Stimulated activated effector memory CD8-positive, alpha-beta T cell treated with anti-CD3 and anti-CD28 coated beads, Interleukin-12 subunit alpha, Interleukin-12 subunit beta, amount 100 ng/mL, for 72 hours (primary cell): Measurements from ENCODE around the gene P2RY8.
"Not testable (repeated sequence)": the region's sequence is repeated elsewhere in the genome, so short reads cannot be mapped to it uniquely, and the experiment has no call there.

ENCODE experiments used
- ATAC-seq: fragments of 150-1000 bp; cut with Tn5 transposase; 2 replicates; pipeline ENCODE4 v1.10.0; 2021
- DNase-seq, 2 donors: peaks; one replicate each; pipeline ENCODE4 v3.0.0; 2021 to 2022; ENCODE audit warnings: low spot score in 2 of 2
- H3K27ac Mint-ChIP-seq: one replicate; pipeline ENCODE4 v1.8.0; 2022; ENCODE audit warnings: mild to moderate bottlenecking, mixed read lengths
- H3K36me3 Mint-ChIP-seq: one replicate; pipeline ENCODE4 v1.8.0; 2022; ENCODE audit warnings: mild to moderate bottlenecking, mixed read lengths
- H3K4me1 Mint-ChIP-seq: one replicate; pipeline ENCODE4 v1.8.0; 2022; ENCODE audit warnings: mixed read lengths
- H3K4me3 Mint-ChIP-seq: one replicate; pipeline ENCODE4 v1.8.0; 2022; ENCODE audit warnings: mild to moderate bottlenecking, mixed read lengths
- H3K9me3 Mint-ChIP-seq: one replicate; pipeline ENCODE4 v1.8.0; 2022; ENCODE audit warnings: mixed read lengths

P2RY8 gene

DNA sequence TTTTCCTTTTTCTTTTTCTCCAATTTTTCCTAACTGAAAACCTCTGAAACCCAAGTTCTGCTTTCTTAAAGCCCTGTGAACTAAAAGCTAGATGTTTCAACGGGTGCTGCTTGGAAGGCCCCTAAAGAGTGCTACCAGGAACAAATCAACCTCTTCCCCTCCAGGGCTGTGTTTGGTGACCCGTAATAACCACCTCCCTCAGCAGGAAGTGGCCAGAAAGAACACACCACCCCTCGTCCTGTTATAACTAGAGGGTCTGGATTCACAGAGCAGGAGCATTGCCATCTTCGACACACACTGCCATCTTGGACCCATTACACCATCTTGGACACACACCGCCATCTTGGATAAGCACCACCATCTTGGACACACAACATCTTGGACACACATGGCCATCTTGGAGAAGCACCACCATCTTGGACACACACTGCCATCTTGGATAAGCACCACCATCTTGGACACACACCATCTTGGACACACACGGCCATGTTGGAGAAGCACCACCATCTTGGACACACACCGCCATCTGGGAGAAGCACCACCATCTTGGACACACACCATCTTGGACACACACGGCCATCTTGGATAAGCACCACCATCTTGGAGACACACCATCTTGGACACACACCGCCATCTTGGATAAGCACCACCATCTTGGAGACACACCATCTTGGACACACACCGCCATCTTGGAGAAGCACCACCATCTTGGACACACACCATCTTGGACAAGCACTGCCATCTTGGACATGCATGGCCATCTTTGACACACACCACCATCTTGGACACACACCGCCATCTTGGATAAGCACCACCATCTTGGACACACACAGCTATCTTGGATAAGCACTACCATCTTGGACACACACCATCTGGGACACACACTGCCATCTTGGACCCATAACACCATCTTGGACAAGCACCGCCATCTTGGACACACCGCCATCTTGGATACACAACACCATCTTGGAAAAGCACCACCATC lies 89.7 kb downstream of the P2RY8 start:
- DNase-seq, result peak in 1 of 2 donors; percentile 68
- ATAC-seq, result peak; percentile 44
- peaks cover 62% of the 10 kb centered on the region for H3K4me1 Mint-ChIP-seq
- not testable (repeated sequence) for H3K27ac Mint-ChIP-seq, H3K4me3 Mint-ChIP-seq
- peaks cover 57% of the 10 kb centered on the region for H3K36me3 Mint-ChIP-seq
- H3K9me3 Mint-ChIP-seq, result peaks cover 20% of the 10 kb centered on the region

DNA sequence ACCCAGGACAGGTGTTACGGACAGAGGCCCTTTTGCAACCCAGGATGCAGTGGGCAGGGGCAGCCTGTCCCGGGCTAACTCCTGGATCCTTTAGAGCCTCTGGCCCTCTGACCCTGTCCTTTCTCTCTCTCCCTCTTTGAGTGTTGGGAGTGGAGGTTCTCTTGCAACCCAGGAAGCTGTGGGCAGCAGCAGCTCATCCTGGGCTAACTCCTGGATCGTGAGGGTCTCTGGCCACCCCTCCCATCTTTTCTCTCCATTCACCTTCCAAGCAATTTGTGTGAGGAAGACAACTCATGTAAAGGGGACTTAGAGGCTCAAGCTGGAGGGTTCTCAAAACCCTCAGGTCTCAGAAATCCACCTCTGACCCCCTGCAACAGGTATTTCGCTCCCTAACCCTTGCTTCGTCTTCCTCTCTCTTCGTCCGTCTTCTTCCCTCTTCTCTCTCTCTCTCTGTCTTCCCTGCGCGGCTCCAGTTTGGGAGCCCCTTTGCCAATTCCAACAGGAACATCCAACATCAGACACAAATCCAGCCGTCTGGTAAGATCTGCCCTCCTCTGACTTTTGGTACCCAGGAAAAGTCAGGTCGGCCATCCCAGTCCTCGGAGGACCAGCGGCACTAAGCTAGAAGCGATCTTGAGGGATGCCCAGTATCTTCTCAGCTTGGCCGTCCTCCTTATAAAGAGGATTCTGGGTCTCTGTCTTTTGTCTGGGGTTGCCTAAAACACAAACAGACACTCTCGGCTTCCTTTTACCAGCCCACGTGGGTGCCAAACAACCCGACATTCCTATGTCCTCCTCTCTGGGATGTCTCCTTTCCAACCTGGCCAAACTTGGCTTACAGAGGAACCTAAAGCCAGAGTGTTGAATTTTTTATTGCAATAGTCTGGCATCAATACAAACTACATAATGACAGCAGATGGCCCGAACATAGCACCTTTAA lies 92.2 kb downstream of the P2RY8 start:
- no peak for ATAC-seq
- no peak overlapping the region for H3K4me3 Mint-ChIP-seq
- peak in 1 of 2 donors; percentile 49 for DNase-seq
- H3K9me3 Mint-ChIP-seq, result peaks cover 20% of the 10 kb centered on the region
- peaks cover 43% of the 10 kb centered on the region for H3K4me1 Mint-ChIP-seq
- peaks cover 54% of the 10 kb centered on the region for H3K36me3 Mint-ChIP-seq
- peak overlapping the region; percentile 61 for H3K27ac Mint-ChIP-seq

DNA sequence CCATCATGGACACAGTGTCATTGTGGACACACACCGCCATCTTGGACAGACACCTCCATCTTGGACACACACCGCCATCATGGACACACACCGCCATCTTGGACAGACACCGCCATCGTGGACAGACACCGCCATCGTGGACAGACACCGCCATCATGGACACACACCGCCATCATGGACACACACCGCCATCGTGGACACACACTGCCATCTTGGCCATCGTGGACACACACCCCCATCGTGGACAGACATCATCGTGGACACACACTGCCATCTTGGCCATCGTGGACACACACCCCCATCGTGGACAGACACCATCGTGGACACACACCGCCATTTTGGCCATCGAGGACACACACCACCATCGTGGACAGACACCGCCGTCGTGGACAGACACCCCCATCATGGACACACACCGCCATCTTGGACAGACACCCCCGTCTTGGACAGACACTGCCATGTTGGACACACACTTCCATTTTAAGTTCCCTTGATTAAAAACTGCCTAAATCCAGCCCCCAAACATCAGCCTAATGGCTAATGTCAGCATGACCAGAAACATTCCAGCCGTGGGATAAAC lies 93.4 kb downstream of the P2RY8 start:
- peak in 1 of 2 donors; percentile 37 for DNase-seq
- H3K9me3 Mint-ChIP-seq, result peaks cover 12% of the 10 kb centered on the region
- ATAC-seq, result no peak
- H3K4me3 Mint-ChIP-seq, result no peak overlapping the region
- peaks cover 55% of the 10 kb centered on the region for H3K36me3 Mint-ChIP-seq
- H3K27ac Mint-ChIP-seq, result no peak overlapping the region
- peaks cover 30% of the 10 kb centered on the region for H3K4me1 Mint-ChIP-seq

DNA sequence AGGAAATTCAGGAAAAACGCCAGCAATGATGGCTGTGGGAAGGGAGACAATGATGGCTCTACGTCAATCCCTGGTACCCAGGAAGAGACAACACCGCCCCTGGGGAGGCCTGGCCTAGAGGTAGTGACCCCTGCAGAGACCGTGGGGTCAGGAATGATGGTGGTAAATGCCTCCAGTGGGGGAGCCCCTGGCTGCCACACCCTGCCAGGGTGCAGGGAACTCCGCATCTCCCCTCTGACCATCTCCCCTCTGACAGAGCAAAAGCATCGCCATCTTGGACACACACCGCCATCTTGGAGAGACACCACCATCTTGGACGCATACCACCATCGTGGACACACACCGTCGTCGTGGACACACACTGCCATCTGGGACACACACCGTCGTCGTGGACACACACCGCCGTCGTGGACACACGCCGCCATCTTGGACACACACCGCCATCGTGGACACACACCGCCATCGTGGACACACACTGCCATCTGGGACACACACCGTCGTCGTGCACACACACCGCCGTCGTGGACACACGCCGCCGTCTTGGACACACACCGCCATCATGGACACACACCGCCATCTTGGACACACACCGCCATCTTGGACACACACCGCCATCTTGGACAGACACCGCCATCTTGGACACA lies 94.1 kb downstream of the P2RY8 start:
- ATAC-seq (no peak), DNase-seq (no peak)
- peaks cover 55% of the 10 kb centered on the region for H3K36me3 Mint-ChIP-seq
- no peak overlapping the region for H3K4me3 Mint-ChIP-seq
- H3K27ac Mint-ChIP-seq, result no peak overlapping the region
- peaks cover 7% of the 10 kb centered on the region for H3K9me3 Mint-ChIP-seq
- H3K4me1 Mint-ChIP-seq, result peaks cover 25% of the 10 kb centered on the region

DNA sequence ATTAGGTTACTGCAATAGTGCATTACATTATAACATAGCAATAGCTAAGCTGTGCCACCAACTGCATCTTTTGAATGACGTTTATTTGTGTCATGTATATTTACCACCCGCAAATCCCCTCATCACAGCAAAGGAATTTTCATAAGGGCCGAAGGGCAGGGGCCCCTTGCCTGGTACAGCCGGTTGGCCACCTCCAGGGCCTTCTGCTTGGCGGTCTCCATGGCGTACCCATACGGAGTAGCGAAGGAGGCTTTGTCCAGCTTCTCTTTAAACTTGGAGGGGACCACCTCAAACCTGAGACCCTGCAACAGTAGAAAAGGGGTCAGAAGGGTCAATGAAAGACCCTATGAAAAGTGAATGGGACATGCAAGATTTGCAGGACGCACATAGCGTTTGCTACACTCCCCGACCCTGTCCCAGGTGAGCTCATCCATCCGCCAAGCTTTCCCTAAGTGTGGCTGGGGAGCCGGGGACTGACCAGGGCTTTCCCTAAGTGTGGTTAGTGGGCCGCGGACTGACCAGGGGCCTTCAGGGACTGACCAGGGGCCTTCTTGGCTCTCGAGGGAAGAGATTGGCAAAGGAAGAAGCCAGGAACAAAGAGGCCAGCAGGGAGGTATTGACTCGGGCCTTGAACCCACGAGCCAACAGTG lies 94.8 kb downstream of the P2RY8 start:
- Mint-ChIP-seq H3K27ac (no peak overlapping the region), H3K9me3 (peaks cover 7% of the 10 kb centered on the region), H3K4me3 (no peak overlapping the region), H3K4me1 (peaks cover 20% of the 10 kb centered on the region), H3K36me3 (peaks cover 56% of the 10 kb centered on the region)
- DNase-seq (peak in 1 of 2 donors; percentile 52), ATAC-seq (no peak)

DNA sequence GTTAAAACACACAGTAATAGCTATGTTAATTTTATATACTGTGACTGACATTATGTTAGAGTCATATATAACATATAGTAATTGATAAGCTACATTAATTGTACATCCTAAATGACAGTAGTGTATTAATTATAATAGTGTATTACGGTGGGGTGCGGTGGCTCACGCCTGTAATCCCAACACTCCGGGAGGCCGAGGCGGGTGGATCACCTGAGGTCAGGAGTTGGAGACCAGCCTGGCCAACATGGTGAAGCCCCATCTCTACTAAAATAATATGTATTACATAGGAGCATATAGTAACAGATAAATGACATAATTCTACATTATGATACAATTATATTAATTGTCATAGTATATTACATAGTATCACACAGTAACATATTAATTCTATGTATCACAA lies 96.5 kb downstream of the P2RY8 start:
- Mint-ChIP-seq H3K4me3 (no peak overlapping the region), H3K27ac (no peak overlapping the region), H3K9me3 (peaks cover 7% of the 10 kb centered on the region), H3K36me3 (peaks cover 52% of the 10 kb centered on the region), H3K4me1 (peaks cover 16% of the 10 kb centered on the region)
- no peak for ATAC-seq
- peak in 1 of 2 donors; percentile 45 for DNase-seq

DNA sequence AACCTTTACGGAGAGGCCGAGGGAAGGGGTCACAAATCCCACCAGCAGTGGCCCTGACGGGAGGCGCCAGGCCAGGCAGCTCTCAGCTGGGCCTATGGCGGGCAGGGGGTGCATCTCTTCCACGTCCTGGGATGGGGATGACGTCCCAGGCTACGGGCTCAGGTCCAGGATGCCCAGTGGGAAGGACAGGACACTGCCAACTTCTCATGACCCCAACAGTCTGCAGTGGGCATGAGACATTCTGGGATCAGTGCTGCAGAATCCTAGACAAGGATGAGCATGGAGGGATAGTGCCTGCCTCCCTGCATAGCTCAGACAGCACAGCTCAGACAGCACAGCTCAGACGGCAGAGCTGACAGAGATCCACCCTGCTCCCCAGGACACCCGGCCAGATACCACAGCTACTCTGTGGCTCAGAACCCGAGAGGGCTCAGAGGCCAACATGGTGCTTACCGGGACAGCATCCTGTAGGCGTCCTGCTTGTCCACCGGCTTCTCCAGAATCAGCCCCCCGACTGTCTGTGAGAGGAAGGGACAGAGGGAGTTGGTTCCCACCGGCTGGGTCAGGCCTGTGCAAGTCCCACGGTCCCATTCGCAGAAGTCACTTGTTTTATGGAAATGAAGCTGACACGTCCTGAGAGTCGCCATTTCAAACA lies 101.6 kb downstream of the P2RY8 start:
- Mint-ChIP-seq H3K36me3 (peaks cover 74% of the 10 kb centered on the region), H3K27ac (no peak overlapping the region), H3K9me3 (no peaks in the 10 kb centered on the region), H3K4me1 (no peaks in the 10 kb centered on the region), H3K4me3 (no peak overlapping the region)
- ATAC-seq, result peak; percentile 23
- peak in 1 of 2 donors; percentile 51 for DNase-seq

DNA sequence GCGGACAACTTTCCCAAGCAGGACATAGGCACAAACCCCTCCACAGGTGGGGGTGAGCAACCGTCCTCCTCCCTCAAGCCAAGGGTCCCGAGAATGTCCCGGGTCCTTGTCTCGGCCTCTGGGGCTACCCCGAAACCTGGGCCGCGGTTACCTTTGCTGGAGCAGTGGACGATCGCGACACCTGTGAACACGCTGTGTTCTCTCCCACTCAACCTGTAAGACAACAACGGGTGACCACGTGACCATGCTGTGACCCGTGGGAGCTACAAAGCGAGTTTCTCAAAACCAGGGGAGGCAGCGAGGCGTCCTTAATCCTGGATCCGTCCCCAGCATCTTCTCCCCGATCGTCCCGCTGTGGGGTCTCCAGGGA lies 102.1 kb downstream of the P2RY8 start:
- Mint-ChIP-seq H3K27ac (no peak overlapping the region), H3K36me3 (peaks cover 74% of the 10 kb centered on the region)
- no peak for DNase-seq

DNA sequence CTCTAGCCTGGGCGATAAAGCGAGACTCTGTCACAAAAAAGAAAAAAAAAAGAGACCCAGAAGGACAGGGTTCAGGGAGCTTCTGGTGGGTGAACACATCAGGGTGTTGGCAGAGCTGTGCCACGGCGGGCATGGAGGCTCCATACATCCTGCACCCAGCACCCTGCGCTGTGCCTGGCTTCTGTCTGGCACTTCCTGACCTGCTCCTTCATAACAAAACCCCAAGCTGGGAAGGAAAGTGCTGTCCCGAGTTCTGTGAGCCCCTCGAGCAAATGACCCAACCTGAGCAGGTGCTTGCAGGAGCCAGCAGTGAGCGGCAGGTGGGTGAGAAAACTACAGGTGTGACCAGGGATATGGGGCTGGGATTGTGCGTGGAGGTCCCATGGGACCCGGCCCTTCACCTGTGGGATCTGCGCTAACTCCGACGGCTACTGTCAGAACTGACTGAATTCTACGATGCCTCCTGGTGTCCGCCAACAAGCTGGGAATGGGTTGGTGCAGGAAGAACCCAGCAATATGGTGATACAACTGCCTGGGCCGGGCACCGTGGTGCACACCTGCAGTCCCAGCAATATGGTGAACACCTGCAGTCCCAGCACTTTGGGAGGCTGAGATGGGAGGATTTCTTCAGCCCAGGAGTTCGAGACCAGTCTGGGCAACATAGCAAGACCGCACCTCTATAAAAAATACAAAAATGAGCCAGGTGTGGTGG lies 103.2 kb downstream of the P2RY8 start:
- H3K27ac Mint-ChIP-seq, result peak overlapping the region; percentile 37
- H3K9me3 Mint-ChIP-seq, result no peaks in the 10 kb centered on the region
- H3K4me3 Mint-ChIP-seq, result no peak overlapping the region
- H3K36me3 Mint-ChIP-seq, result peaks cover 71% of the 10 kb centered on the region
- no peak for ATAC-seq
- no peaks in the 10 kb centered on the region for H3K4me1 Mint-ChIP-seq
- no peak for DNase-seq

More for the DNA sequence above, 102.1 kb downstream of the P2RY8 start:
- Mint-ChIP-seq H3K9me3 (no peaks in the 10 kb centered on the region), H3K4me3 (no peak overlapping the region), H3K4me1 (no peaks in the 10 kb centered on the region)
- ATAC-seq, result no peak

DNA sequence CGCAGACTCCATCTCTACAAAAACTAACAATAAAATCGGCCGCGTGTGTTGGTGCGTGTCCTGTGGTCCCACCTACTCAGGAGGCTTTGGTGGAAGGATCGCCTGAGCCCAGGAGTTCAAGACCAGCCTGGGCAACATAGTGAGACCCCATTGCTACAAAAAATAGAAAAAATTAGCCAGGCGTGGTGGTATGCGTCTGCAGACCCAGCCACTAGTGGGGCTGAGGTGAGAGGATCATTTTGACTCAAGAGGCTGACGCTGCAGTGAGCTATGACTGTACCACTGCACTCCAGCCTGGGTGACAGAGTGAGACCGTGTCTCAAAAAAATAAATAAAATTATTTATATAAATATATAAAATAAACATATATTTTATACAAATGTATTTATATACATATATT lies 106.5 kb downstream of the P2RY8 start:
- Mint-ChIP-seq H3K4me3 (no peak overlapping the region), H3K36me3 (peaks cover 70% of the 10 kb centered on the region), H3K9me3 (no peaks in the 10 kb centered on the region), H3K4me1 (no peaks in the 10 kb centered on the region), H3K27ac (no peak overlapping the region)
- peak; percentile 93 for ATAC-seq
- no peak for DNase-seq

DNA sequence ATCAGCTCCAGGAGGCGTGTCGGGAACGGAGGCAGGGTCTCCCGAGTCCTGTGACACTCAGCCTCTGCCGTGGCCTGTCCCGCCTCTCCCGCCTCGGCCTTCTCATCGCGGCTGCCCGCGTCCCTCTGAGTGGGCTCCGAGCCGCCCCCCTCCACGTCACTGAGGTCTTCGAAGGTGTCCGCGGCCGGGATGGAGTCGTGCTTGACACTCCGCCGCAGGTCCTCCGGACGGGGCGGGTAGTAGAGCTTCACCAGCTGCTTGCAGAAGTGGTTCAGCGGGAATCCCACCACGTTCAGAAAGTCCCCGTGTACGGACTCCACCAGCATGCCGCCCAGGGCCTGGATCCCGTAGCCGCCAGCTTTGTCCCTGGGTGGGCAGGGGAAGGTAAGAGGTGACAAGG lies 109.2 kb downstream of the P2RY8 start:
- H3K36me3 Mint-ChIP-seq, result peaks cover 76% of the 10 kb centered on the region

DNA sequence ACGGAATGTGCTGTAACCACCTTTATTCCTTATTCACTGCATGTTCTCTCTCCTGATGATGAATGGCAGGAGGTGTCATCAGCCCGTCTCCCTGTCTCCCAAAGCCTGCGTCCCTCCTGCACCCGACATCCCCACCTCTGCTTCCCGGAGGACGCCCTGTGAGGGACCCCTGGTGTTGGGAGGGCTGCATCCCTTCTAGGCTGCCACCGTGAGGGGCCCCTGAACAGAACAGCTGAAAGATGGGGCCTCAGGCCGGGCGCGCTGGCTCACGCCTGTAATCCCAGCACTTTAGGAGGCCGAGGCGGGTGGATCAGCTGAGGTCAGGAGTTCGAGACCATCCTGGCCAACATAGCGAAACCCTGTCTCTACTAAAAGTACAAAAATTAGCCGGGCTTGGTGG lies 110.7 kb downstream of the P2RY8 start:
- H3K27ac Mint-ChIP-seq, H3K9me3 Mint-ChIP-seq, H3K4me3 Mint-ChIP-seq, H3K4me1 Mint-ChIP-seq, DNase-seq, ATAC-seq: not testable (repeated sequence)
- H3K36me3 Mint-ChIP-seq, result peaks cover 79% of the 10 kb centered on the region

More for the DNA sequence above, 109.2 kb downstream of the P2RY8 start:
- H3K9me3 Mint-ChIP-seq, result peaks cover 4% of the 10 kb centered on the region
- DNase-seq (no peak), ATAC-seq (no peak)
- H3K4me3 Mint-ChIP-seq, result no peak overlapping the region
- H3K27ac Mint-ChIP-seq, result no peak overlapping the region
- H3K4me1 Mint-ChIP-seq, result no peaks in the 10 kb centered on the region

DNA sequence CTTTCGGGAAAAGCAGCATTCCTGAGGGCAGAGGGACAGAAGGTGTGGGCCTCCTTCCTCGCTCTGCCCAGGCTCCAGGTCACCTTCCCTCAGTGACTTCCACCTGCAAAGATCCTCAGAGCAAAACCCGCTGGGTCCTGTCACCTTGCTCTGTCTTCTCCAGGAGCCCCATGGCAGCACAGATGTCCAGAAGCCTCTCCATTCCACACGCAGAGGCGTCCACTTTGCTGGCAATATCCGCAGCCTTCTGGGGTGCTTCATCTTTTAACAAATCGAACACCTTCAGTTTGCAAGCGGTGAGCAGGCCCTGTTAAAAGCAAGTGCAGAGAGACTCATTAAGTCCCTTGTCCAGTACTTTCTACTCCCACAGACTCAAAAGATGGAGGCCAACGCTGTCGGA lies 111.6 kb downstream of the P2RY8 start:
- peak overlapping the region; percentile 2 for H3K27ac Mint-ChIP-seq
- no peak overlapping the region for H3K4me3 Mint-ChIP-seq
- H3K36me3 Mint-ChIP-seq, result peaks cover 87% of the 10 kb centered on the region
- peaks cover 1% of the 10 kb centered on the region for H3K4me1 Mint-ChIP-seq
- ATAC-seq (no peak), DNase-seq (no peak)
- peaks cover 4% of the 10 kb centered on the region for H3K9me3 Mint-ChIP-seq
